ENCODE measurements around the gene MARF1.

MARF1 gene

DNA sequence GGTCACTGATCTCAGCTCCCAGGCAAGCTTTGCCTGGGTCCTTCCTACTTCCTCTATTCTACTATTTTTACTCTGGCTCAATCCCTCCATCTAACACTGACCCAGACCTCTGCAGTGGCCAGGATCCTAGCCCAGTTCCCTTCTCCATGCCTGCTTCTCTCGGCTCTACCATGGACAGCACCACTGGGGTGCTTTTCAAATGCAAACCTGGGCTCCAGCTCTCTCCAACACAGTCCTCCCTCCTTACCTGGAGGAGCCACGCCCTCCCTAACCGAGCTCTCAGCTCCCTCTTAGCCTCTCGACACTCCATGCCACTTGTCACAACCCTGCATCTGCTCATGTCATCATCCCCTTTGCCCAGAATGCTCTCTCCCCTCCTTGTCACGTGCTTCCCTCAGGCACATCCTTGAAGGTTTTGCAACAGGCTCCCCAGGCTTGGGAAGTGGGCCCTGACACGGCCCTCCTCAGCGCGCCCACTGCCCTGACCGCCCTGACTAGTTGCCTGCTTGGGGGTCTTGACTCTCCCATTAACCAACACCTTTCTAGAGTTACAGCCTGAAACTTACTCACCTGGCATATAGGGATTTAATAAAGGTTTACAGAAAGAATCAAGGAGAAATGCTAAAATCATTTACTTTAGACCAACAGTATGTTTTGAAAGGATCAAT is 41.6 kb downstream of the MARF1 start:
- no peaks in the 10 kb centered on the region for H3K4me1 ChIP-seq (ENCODE audit: control insufficient read depth, insufficient read depth, low read length)
- no peak overlapping the region for H3K27ac ChIP-seq (ENCODE audit: low read depth, low read length)
- no peak overlapping the region for H3K9ac ChIP-seq (ENCODE audit: low read length)
- no peaks in the 10 kb centered on the region for H3K27me3 ChIP-seq (ENCODE audit: control insufficient read depth, insufficient read depth, low read length)
- peaks cover 47% of the 10 kb centered on the region for H3K36me3 ChIP-seq (ENCODE audit: control insufficient read depth, insufficient read depth, low read length)
- H3K4me3 ChIP-seq (ENCODE audit: low read length), result no peak overlapping the region

DNA sequence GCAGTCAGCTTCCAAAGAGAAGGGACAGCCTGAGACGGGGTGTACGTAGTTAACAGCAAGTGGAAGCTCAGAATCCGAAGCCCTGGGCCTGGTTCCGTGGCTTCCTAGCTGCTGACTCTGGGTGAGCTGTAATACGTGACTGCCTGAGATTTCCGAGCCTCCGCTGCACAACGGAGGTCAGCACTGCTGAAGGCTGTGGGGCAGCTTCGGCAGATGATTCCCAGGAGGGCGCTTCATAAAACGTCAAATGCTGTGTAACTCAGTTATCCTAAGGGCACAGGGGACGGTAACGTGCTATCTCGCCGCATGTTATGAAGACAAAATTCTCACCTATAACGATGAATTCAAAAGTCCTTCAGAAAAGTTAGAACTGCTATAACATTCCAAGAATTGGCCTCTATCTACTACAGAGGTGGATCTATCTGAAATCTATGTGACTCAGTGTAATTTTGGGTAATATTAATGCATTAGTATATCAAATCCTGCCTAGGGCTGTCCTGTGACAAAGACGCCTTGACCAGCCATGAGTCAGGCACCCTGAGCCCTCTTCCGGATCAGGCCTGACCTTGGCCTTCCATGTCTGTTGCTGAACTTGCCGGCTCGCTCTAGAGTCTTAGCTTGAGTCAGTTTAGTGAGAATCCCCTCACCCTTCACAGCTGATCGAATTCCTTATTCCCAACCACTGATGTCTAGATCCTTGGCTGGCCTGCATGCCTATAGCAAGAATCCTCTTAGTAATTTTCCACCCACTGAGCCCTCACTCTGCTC is 43.5 kb downstream of the MARF1 start:
- Histone ChIP-seq H3K27ac (ENCODE audit: low read depth, low read length) (no peak overlapping the region), H3K36me3 (ENCODE audit: control insufficient read depth, insufficient read depth, low read length) (peaks cover 49% of the 10 kb centered on the region), H3K9ac (ENCODE audit: low read length) (no peak overlapping the region), H3K4me3 (ENCODE audit: low read length) (no peak overlapping the region), H3K4me1 (ENCODE audit: control insufficient read depth, insufficient read depth, low read length) (no peaks in the 10 kb centered on the region), H3K27me3 (ENCODE audit: control insufficient read depth, insufficient read depth, low read length) (no peaks in the 10 kb centered on the region)

DNA sequence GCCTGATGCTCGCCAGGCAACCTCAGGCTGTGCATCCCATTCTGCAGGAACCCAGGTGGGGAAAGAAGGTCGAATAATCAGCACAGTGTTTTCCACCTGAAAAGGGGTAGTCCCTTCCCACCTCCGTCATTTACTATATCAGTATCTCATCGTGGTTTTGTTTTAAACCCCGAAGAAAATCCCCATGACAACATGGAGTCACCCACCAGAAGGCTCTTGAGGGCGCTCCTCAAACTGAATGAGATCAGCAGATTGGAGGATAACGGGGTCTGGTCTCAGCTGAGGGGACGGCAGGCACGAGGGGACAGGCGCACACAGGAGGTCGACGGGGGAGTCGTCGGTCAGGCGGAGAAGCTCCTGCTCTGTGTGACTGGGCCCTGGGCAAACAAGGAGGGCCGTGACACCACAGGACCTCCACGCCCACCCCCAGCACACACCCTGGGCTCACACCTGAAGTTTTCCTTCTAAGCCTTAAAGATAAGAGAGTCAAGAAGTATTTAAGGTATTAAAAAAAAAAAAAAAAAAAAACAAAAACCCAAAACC is 44.2 kb downstream of the MARF1 start:
- Histone ChIP-seq H3K27ac (ENCODE audit: low read depth, low read length) (no peak overlapping the region), H3K36me3 (ENCODE audit: control insufficient read depth, insufficient read depth, low read length) (peaks cover 43% of the 10 kb centered on the region), H3K4me3 (ENCODE audit: low read length) (no peak overlapping the region), H3K4me1 (ENCODE audit: control insufficient read depth, insufficient read depth, low read length) (no peaks in the 10 kb centered on the region), H3K9ac (ENCODE audit: low read length) (no peak overlapping the region), H3K27me3 (ENCODE audit: control insufficient read depth, insufficient read depth, low read length) (no peaks in the 10 kb centered on the region)

DNA sequence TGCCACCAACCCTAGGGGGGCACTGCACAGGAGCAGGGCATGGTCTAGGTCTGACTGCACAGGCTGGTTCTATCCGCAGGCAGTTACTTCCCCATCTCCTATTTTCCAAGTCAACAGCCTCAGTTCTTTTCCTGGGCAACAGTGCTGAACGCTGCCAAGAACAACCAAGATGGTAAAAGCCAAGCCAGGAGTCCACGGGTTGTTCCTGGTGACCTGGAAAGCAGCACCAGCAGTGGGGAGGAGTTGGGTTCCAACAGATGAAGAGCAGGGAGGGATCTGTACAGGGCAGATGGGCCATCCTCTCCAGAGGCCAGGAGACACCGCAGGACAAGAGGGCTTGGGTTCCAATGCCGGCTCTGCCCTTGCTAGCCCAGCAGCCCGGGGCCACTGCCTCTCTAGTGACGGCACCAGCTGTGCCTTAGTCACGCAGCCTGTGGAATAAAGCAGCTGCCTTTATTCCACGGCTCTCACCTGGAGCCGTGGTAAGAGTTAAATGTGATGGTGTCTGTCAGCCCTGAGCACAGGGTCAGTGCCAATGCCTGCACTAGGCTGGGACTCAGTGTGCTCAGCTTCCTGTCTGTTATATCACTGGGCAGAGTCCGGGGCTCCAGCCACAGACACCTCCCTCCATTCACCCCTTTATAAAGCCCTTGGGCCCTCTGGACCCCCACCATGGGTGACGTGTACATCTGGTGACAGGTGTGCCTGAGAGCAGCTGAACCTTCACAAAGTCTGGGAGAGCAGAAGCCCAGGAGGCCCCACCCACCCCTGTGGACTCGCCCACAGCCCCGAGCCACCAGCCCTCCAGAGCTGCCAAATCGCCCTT is 44.9 kb downstream of the MARF1 start:
- H3K27ac ChIP-seq (ENCODE audit: low read depth, low read length), result no peak overlapping the region
- no peaks in the 10 kb centered on the region for H3K27me3 ChIP-seq (ENCODE audit: control insufficient read depth, insufficient read depth, low read length)
- H3K4me1 ChIP-seq (ENCODE audit: control insufficient read depth, insufficient read depth, low read length), result no peaks in the 10 kb centered on the region
- no peak overlapping the region for H3K9ac ChIP-seq (ENCODE audit: low read length)
- H3K36me3 ChIP-seq (ENCODE audit: control insufficient read depth, insufficient read depth, low read length), result peaks cover 43% of the 10 kb centered on the region
- no peak overlapping the region for H3K4me3 ChIP-seq (ENCODE audit: low read length)

DNA sequence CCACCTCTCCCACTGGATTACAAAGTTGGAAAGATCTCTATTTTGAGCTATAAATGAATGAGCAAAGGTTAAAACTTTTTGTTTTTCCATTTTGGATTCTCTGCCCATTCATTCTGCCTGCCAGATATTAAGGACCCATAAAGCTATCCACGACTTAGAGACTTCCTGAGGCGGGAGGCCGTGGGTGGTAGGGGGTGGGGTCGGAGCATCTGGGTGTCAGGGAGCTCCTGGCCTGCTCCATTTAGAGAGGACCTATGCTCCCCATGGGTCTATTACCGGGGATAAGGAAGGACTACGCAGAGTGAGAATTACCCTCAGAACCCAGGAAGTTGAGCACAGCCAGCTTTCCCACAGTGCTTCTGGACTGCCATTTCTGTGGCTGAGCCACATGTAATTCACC is 45.8 kb downstream of the MARF1 start:
- Histone ChIP-seq H3K4me3 (ENCODE audit: low read length) (no peak overlapping the region), H3K36me3 (ENCODE audit: control insufficient read depth, insufficient read depth, low read length) (peaks cover 36% of the 10 kb centered on the region), H3K27ac (ENCODE audit: low read depth, low read length) (no peak overlapping the region), H3K4me1 (ENCODE audit: control insufficient read depth, insufficient read depth, low read length) (no peaks in the 10 kb centered on the region), H3K9ac (ENCODE audit: low read length) (no peak overlapping the region), H3K27me3 (ENCODE audit: control insufficient read depth, insufficient read depth, low read length) (no peaks in the 10 kb centered on the region)

DNA sequence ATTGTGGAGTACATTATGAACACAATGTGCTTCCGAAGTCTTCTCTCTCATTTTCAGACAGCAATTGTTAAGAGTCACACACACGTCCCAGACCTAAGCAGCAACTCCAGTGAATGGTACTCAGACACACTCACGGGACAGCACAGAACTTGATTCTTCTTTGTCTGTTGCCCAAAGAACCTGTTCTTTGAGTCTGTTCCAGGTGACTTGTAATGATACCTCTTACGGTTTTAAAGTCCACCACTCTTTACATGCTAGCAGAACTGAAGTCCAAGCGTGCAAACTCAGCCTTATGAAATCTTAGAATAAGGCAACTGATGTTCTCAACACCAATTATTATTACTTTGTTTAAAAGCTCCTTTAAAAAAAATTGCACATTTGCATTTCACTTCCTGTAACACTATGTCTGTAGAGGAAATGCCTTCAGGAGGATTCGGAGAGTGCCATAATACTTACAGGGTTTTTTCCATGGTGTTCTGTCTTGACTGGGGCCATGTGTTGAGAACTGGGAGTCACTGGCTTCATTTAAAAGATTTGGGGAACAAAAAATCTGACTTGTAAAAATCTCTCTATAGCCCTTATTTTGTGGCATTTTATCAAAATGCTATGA is 48.1 kb downstream of the MARF1 start:
- no peaks in the 10 kb centered on the region for H3K4me1 ChIP-seq (ENCODE audit: control insufficient read depth, insufficient read depth, low read length)
- H3K9ac ChIP-seq (ENCODE audit: low read length), result no peak overlapping the region
- H3K27me3 ChIP-seq (ENCODE audit: control insufficient read depth, insufficient read depth, low read length), result no peaks in the 10 kb centered on the region
- H3K36me3 ChIP-seq (ENCODE audit: control insufficient read depth, insufficient read depth, low read length), result peaks cover 20% of the 10 kb centered on the region
- no peak overlapping the region for H3K27ac ChIP-seq (ENCODE audit: low read depth, low read length)
- H3K4me3 ChIP-seq (ENCODE audit: low read length), result no peak overlapping the region

DNA sequence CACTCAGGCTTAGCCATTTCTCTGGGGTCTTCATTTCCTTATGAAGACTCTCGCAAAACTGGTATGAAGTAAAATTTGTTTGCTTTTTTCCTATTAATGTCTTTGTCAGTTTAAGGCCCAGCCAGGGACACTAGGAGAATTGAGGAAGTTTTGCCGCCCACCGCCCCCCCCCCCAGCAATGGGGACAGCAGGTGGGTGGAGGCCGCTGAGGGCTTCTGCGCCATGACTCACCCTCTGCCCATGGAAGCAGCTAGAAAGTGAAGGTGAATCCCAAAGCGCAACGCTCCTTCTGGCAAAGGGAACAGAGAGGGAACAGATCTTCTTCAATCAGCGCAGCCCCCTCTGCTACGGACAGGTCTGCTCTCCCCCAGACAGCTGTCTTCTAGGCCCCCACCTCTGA is 49.7 kb downstream of the MARF1 start:
- Histone ChIP-seq H3K9ac (ENCODE audit: low read length) (no peak overlapping the region), H3K36me3 (ENCODE audit: control insufficient read depth, insufficient read depth, low read length) (peaks cover 20% of the 10 kb centered on the region), H3K4me3 (ENCODE audit: low read length) (no peak overlapping the region), H3K27ac (ENCODE audit: low read depth, low read length) (no peak overlapping the region), H3K4me1 (ENCODE audit: control insufficient read depth, insufficient read depth, low read length) (no peaks in the 10 kb centered on the region), H3K27me3 (ENCODE audit: control insufficient read depth, insufficient read depth, low read length) (no peaks in the 10 kb centered on the region)

DNA sequence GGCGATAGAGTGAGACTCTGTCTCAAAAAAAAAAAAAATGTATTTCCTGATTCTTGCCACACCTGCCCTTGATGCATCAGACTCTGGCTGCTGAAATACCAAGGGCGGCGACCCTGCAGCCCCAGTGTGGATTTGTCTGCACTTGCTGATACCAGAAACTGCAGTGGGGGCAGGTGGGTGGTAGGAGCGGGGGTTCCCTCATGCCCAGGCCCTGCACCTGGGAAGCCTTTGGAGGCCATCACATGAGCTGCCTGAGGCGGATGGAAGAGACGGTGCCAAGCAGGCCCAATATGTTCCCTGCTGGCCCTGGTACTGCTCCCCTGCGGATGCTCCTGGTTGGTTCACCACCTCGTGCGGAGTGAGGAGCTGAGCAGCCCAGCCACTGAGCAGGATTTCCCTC is 50.6 kb downstream of the MARF1 start:
- no peak overlapping the region for H3K27ac ChIP-seq (ENCODE audit: low read depth, low read length)
- no peaks in the 10 kb centered on the region for H3K27me3 ChIP-seq (ENCODE audit: control insufficient read depth, insufficient read depth, low read length)
- no peak overlapping the region for H3K4me3 ChIP-seq (ENCODE audit: low read length)
- H3K4me1 ChIP-seq (ENCODE audit: control insufficient read depth, insufficient read depth, low read length), result no peaks in the 10 kb centered on the region
- peaks cover 15% of the 10 kb centered on the region for H3K36me3 ChIP-seq (ENCODE audit: control insufficient read depth, insufficient read depth, low read length)
- H3K9ac ChIP-seq (ENCODE audit: low read length), result no peak overlapping the region

DNA sequence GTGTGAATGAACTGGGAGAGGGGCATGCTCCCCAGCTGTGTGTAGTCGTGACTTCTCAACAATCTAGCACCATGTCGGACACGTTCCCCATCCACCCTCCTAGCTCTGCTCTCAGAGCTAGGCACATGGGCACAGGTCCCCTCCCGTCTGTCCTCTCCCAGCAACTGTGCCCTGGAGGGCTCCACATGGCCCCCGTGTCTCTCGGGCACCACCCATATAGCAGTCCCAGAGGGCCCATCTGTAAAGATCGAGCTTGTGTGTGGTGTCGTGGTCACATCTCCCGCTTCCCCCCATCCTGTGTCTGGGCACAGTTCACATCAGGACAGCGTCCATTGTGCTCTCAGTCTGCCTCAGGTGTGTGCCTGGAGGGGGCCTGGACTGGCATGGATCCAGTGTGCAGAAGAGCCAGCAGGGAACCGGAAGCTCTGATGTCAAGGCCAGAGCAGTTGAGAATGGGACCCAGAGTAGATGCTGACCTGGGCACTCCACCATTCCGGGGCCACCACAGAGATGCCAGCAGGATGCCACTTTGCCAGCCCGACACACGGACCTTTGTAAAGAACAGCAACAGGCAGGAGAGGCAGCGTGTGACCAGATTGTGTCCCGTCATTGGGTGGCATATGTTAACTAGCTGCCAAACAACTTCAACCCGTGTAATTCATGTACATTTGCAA is 55.7 kb downstream of the MARF1 start:
- Histone ChIP-seq H3K27ac (ENCODE audit: low read depth, low read length) (no peak overlapping the region), H3K4me1 (ENCODE audit: control insufficient read depth, insufficient read depth, low read length) (no peaks in the 10 kb centered on the region), H3K27me3 (ENCODE audit: control insufficient read depth, insufficient read depth, low read length) (no peaks in the 10 kb centered on the region), H3K9ac (ENCODE audit: low read length) (no peak overlapping the region), H3K36me3 (ENCODE audit: control insufficient read depth, insufficient read depth, low read length) (peaks cover 2% of the 10 kb centered on the region), H3K4me3 (ENCODE audit: low read length) (no peak overlapping the region)

DNA sequence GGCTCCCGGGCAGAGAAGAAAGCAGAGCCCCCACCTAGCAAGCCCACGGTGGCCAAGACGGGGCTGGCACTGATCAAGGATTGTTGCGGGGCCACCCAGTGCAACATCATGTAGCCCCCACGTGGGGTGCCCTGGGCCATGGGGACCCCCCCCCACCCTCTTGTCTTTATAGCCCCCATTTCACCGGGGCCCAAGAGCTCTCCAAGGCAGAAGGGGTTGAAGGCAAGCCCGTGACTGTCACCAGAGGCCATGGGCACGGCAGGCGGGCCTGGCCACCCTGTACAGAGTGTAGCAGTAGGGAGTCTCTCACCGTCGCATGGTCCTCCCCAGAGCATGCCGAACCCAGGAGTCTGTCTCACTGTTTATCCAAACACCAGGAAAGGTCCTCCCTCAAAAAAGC is 56.2 kb downstream of the MARF1 start:
- H3K36me3 ChIP-seq (ENCODE audit: control insufficient read depth, insufficient read depth, low read length), result peaks cover 2% of the 10 kb centered on the region
- H3K27me3 ChIP-seq (ENCODE audit: control insufficient read depth, insufficient read depth, low read length), result no peaks in the 10 kb centered on the region
- H3K9ac ChIP-seq (ENCODE audit: low read length), result no peak overlapping the region
- H3K27ac ChIP-seq (ENCODE audit: low read depth, low read length), result no peak overlapping the region
- no peak overlapping the region for H3K4me3 ChIP-seq (ENCODE audit: low read length)
- H3K4me1 ChIP-seq (ENCODE audit: control insufficient read depth, insufficient read depth, low read length), result no peaks in the 10 kb centered on the region

DNA sequence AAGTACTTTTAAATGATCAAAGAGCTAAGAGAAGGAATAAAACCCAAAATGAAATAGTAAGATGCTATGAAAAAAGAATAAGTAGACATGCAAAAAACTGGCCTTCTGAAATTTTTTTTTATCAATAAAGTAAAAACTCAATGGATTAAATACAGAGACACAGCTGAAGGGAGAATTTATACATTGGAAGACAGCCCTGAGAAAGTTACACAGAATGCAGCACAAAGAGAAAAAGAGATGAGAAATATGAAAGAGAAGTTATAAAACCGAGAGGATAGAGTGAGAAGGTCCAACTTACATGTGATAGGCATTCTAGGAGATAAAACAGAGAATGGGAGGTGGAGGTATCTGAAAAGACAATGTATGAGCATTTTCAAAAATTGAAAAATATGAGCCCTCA is 57.0 kb downstream of the MARF1 start:
- Histone ChIP-seq H3K36me3 (ENCODE audit: control insufficient read depth, insufficient read depth, low read length) (peaks cover 2% of the 10 kb centered on the region), H3K27ac (ENCODE audit: low read depth, low read length) (no peak overlapping the region)

More for the DNA sequence above, 57.0 kb downstream of the MARF1 start:
- Histone ChIP-seq H3K27me3 (ENCODE audit: control insufficient read depth, insufficient read depth, low read length) (no peaks in the 10 kb centered on the region), H3K9ac (ENCODE audit: low read length) (no peak overlapping the region), H3K4me3 (ENCODE audit: low read length) (no peak overlapping the region), H3K4me1 (ENCODE audit: control insufficient read depth, insufficient read depth, low read length) (no peaks in the 10 kb centered on the region)

All from rectal smooth muscle tissue (tissue), 1 donor.